ENCODE results near the gene TNK1. TPM values are rescaled to one million over a fixed set of nuclear protein-coding genes. Genes with fewer than 3 reads are reported as not detected.
A peak's percentile ranks its signal among the peaks of the same experiment; 100 is the strongest.

TNK1 gene
- polyA plus RNA-seq, 1 of the 3 experiments (the other 2 are of a cell fraction), result 0.64 TPM

- Histone ChIP-seq H3K4me1 (ENCODE audit: control insufficient read depth in 1 of 2, insufficient read depth in 2 of 2, low read depth in 1 of 2, low read length in 1 of 2) (peaks cover 5 to 21% of the 10 kb centered on the region in 2 experiments; a peak in 2 of 4 replicates), H4K20me1 (ENCODE audit: insufficient read depth) (peaks cover 11% of the 10 kb centered on the region; the same call in 1 of the 2 replicates), H3K4me3 (ENCODE audit: low read depth in 2 of 2, low read length in 1 of 2) (peak overlapping the region; percentile 66 to 91), H3K79me2 (ENCODE audit: insufficient read depth) (peaks cover 49% of the 10 kb centered on the region), H3F3A (replicated peaks; ENCODE audit: insufficient read depth) (peaks cover 23% of the 10 kb centered on the region), H3K9ac (peak overlapping the region; percentile 68), H3K36me3 (replicated peaks in 1 of 2; ENCODE audit: control insufficient read depth in 1 of 2, insufficient read depth in 2 of 2, low read length in 1 of 2) (peaks cover 3 to 10% of the 10 kb centered on the region in 2 experiments), H2AFZ (ENCODE audit: low read depth) (peak overlapping the region; percentile 85; the same call in 1 of the 2 replicates), H3K9me2 (no peaks in the 10 kb centered on the region), H3K9me3 (no peaks in the 10 kb centered on the region), H3K4me2 (peak overlapping the region; percentile 99), H3K27me3 (ENCODE audit: insufficient read depth) (no peaks in the 10 kb centered on the region), H3K27ac (ENCODE audit: low read depth in 2 of 2, low read length in 1 of 2) (peak overlapping the region; percentile 76 to 91)
- ChIA-PET POLR2A (interaction anchor here (0.7 to 1.5 kb wide), 12 partner anchors 9 to 789 kb away, joined by 3 to 13 read pairs (median 4); partner anchors contain the start of genes FGF11, MPDU1, NEURL4 and PLSCR3), CTCF (interaction anchor here (0.6 to 2.6 kb wide), 7 partner anchors 11 to 157 kb away, joined by 3 to 19 read pairs (median 3); partner anchors contain the start of gene SENP3)
- WGBS (ENCODE audit: low lambda C conversion rate), result 0% methylated on average over 9 of the region's 13 CpGs
- 0 out of 2 replicates have a peak, but pooled peaks have one; percentile 13 for TF ChIP-seq PBX3 (IDR thresholded peaks at IDR 0.05)
- TF ChIP-seq RFX5 (IDR thresholded peaks at IDR 0.05; ENCODE audit: low read length), result no peak
- TF ChIP-seq MAX (IDR thresholded peaks at IDR 0.05; ENCODE audit: low read depth), result 0 out of 2 replicates have a peak, but pooled peaks have one; percentile 7
- DNase-seq, result peak; percentile 86
These were observed 22.8 kb downstream of the TNK1 start for GRCh38 chr17:7403727-7403976.

GRCh38 chr17:7403977-7404736 is 23.3 kb downstream of the TNK1 start, which contains the start of gene TMEM256:
TSS of gene TMEM256 (minus strand) at chr17:7404097. CDS start at chr17:7404084, 13 bp downstream.
- H3K4me2 ChIP-seq, result peak within 1 kb of the TSS; percentile 100
- H3K36me3 ChIP-seq (replicated peaks in 1 of 2; ENCODE audit: control insufficient read depth in 1 of 2, insufficient read depth in 2 of 2, low read length in 1 of 2), result peaks cover 7 to 11% of the 10 kb centered on the region in 2 experiments
- peak within 1 kb of the TSS; percentile 94 for H3K9ac ChIP-seq
- H3K4me1 ChIP-seq (ENCODE audit: control insufficient read depth in 1 of 2, insufficient read depth in 2 of 2, low read depth in 1 of 2, low read length in 1 of 2), result peaks cover 5 to 21% of the 10 kb centered on the region in 2 experiments; a peak in 2 of 4 replicates
- H3K4me3 ChIP-seq (ENCODE audit: low read depth in 2 of 2, low read length in 1 of 2), result peak within 1 kb of the TSS; percentile 78 to 91
- H3K27ac ChIP-seq (ENCODE audit: low read depth in 2 of 2, low read length in 1 of 2), result peak within 1 kb of the TSS; percentile 76 to 91
- ChIA-PET POLR2A (interaction anchor here (0.5 to 1.5 kb wide), 15 partner anchors 10 to 788 kb away, joined by 3 to 13 read pairs (median 4); partner anchors contain the start of genes FGF11, MPDU1, NEURL4 and PLSCR3), CTCF (interaction anchor here (0.6 to 2.6 kb wide), 5 partner anchors 10 to 74 kb away, joined by 3 to 19 read pairs (median 3); no protein-coding TSS in a partner anchor)
- H3K9me3 ChIP-seq, result no peaks in the 10 kb centered on the region
- whole genome bisulfite sequencing (ENCODE audit: low lambda C conversion rate), result under 1% methylated on average over 43 of the region's 49 CpGs
- peak within 1 kb of the TSS; percentile 85 for H2AFZ ChIP-seq (ENCODE audit: low read depth)
- H3F3A ChIP-seq (replicated peaks; ENCODE audit: insufficient read depth), result peaks cover 23% of the 10 kb centered on the region
- H4K20me1 ChIP-seq (ENCODE audit: insufficient read depth), result peaks cover 11% of the 10 kb centered on the region; the same call in 1 of the 2 replicates
- peaks cover 49% of the 10 kb centered on the region for H3K79me2 ChIP-seq (ENCODE audit: insufficient read depth)
- H3K27me3 ChIP-seq (ENCODE audit: insufficient read depth), result no peaks in the 10 kb centered on the region
- H3K9me2 ChIP-seq, result no peaks in the 10 kb centered on the region
- DNase-seq, result peak; percentile 93
- TF ChIP-seq CHD2 (IDR thresholded peaks at IDR 0.05; ENCODE audit: low read length, partially characterized antibody) (peak; percentile 94), IRF3 (IDR thresholded peaks at IDR 0.05; ENCODE audit: low read depth, low read length) (peak; percentile 67; the same call in 1 of the 2 replicates), RFX5 (IDR thresholded peaks at IDR 0.05; ENCODE audit: low read length) (peak; percentile 83), TAF1 (IDR thresholded peaks at IDR 0.05; ENCODE audit: borderline replicate concordance, low read depth, low read length) (peak; percentile 85), REST (IDR thresholded peaks at IDR 0.05; ENCODE audit: low read depth, low read length) (no peak), POLR2AphosphoS5 (IDR thresholded peaks at IDR 0.05; ENCODE audit: low read depth, low read length) (peak; percentile 93), MAX (IDR thresholded peaks at IDR 0.05; ENCODE audit: low read depth) (peak; percentile 53; the same call in 1 of the 2 replicates), TCF12 (IDR thresholded peaks at IDR 0.05) (0 out of 2 replicates have a peak, but pooled peaks have one; percentile 21), YY1 (IDR thresholded peaks at IDR 0.05; ENCODE audit: low read depth) (peak; percentile 86), MEF2A (IDR thresholded peaks at IDR 0.05; ENCODE audit: borderline replicate concordance, low read depth) (no peak), JUND (IDR thresholded peaks at IDR 0.05) (no peak), SMC3 (IDR thresholded peaks at IDR 0.05; ENCODE audit: low read depth, low read length) (no peak), SIN3A (IDR thresholded peaks at IDR 0.05; ENCODE audit: borderline replicate concordance, low read depth, low read length) (peak; percentile 12; the same call in 1 of the 2 replicates), EZH2phosphoT487 (IDR thresholded peaks at IDR 0.05; ENCODE audit: borderline replicate concordance, low read depth) (no peak), PBX3 (IDR thresholded peaks at IDR 0.05) (no peak; the same call in 1 of the 2 replicates), GATA2 (CRISPR knock-in tag; IDR thresholded peaks at IDR 0.05) (no peak)
